WTC11 (cell line): ENCODE results near the gene ZNF496.

Source experiments
- ATF1 ChIP-seq: sonication (generic); formaldehyde crosslinking; IDR thresholded peaks from 2 replicates; pipeline ENCODE4 v1.8.1; 2023; ENCODE audit warnings: mild to moderate bottlenecking, moderate library complexity, missing genetic modification reagents
- ETV6 ChIP-seq: sonication (generic); formaldehyde crosslinking; IDR thresholded peaks from 2 replicates; pipeline ENCODE4 v1.8.1; 2022; ENCODE audit warnings: mild to moderate bottlenecking, missing genetic modification reagents
- IRF2 ChIP-seq: sonication (generic); formaldehyde crosslinking; IDR thresholded peaks from 2 replicates; pipeline ENCODE4 v1.8.0; 2022; ENCODE audit warnings: low read depth, missing genetic modification reagents, borderline replicate concordance
- NFYB ChIP-seq: sonication (generic); formaldehyde crosslinking; conservative IDR thresholded peaks from 2 replicates; pipeline ENCODE4 v1.8.0; 2022; ENCODE audit warnings: low read depth, missing genetic modification reagents
- SMAD3 ChIP-seq: sonication (generic); formaldehyde crosslinking; IDR thresholded peaks from 2 replicates; pipeline ENCODE4 v1.8.0; 2022; ENCODE audit warnings: missing genetic modification reagents, mild to moderate bottlenecking, borderline replicate concordance
- ZNF671 ChIP-seq: fragments of 250-450 bp; sonication (Bioruptor Pico); IDR thresholded peaks from 2 replicates; pipeline ENCODE4 v1.8.0; 2021; ENCODE audit warnings: mild to moderate bottlenecking
- TF ChIP-seq, protein P1 (sequence below): fragments of 200-600 bp; IDR thresholded peaks from 2 replicates; pipeline ENCODE4 v1.8.0; 2022; ENCODE audit warnings: antibody characterized with exemption
- TF ChIP-seq, protein P2 (sequence below): sonication (generic); formaldehyde crosslinking; IDR thresholded peaks from 2 replicates; pipeline ENCODE4 v1.8.0; 2022; ENCODE audit warnings: mild to moderate bottlenecking, missing genetic modification reagents
- TF ChIP-seq, protein P3 (sequence below): sonication (generic); formaldehyde crosslinking; IDR thresholded peaks from 2 replicates; pipeline ENCODE4 v1.8.0; 2022; ENCODE audit warnings: mild to moderate bottlenecking, missing genetic modification reagents
- TF ChIP-seq, protein P4 (sequence below): sonication (generic); formaldehyde crosslinking; IDR thresholded peaks from 2 replicates; pipeline ENCODE4 v1.8.0; 2023; ENCODE audit warnings: missing genetic modification reagents
- TF ChIP-seq, protein P5 (sequence below): fragments of 250-450 bp; sonication (Bioruptor Pico); IDR thresholded peaks from 2 replicates; pipeline ENCODE4 v2.1.2; 2022; ENCODE audit warnings: mild to moderate bottlenecking, moderate library complexity

DNA sequence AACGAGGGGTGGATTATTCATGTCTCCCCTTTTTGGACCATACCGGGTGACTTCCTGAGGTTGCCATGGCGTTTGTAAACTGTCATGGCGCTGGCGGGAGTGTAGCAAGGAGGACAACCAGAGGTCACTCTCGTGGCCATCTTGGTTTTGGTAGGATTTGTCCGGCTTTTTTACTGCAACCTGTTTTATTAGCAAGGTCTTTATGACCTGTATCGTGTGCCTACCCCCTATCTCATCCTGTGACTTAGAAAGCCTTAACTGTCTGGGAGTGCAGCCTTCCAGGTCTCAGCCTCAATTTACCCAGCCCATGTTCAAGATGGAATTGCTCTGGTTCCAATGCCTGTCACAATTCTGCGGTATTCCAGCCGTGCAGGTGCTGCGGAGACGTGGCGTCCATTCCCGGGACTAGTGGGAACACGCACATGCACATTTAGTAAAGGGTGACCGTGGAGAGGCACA, 40.2 kb upstream of the ZNF496 start:
- no peak for TF ChIP-seq IRF2 (CRISPR knock-in tag)
- TF ChIP-seq, protein P1, sequence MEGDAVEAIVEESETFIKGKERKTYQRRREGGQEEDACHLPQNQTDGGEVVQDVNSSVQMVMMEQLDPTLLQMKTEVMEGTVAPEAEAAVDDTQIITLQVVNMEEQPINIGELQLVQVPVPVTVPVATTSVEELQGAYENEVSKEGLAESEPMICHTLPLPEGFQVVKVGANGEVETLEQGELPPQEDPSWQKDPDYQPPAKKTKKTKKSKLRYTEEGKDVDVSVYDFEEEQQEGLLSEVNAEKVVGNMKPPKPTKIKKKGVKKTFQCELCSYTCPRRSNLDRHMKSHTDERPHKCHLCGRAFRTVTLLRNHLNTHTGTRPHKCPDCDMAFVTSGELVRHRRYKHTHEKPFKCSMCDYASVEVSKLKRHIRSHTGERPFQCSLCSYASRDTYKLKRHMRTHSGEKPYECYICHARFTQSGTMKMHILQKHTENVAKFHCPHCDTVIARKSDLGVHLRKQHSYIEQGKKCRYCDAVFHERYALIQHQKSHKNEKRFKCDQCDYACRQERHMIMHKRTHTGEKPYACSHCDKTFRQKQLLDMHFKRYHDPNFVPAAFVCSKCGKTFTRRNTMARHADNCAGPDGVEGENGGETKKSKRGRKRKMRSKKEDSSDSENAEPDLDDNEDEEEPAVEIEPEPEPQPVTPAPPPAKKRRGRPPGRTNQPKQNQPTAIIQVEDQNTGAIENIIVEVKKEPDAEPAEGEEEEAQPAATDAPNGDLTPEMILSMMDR, result no peak
- TF ChIP-seq, protein P2, sequence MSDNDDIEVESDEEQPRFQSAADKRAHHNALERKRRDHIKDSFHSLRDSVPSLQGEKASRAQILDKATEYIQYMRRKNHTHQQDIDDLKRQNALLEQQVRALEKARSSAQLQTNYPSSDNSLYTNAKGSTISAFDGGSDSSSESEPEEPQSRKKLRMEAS (CRISPR knock-in tag), result no peak
- no peak for TF ChIP-seq ETV6 (CRISPR knock-in tag)
- TF ChIP-seq, protein P3, sequence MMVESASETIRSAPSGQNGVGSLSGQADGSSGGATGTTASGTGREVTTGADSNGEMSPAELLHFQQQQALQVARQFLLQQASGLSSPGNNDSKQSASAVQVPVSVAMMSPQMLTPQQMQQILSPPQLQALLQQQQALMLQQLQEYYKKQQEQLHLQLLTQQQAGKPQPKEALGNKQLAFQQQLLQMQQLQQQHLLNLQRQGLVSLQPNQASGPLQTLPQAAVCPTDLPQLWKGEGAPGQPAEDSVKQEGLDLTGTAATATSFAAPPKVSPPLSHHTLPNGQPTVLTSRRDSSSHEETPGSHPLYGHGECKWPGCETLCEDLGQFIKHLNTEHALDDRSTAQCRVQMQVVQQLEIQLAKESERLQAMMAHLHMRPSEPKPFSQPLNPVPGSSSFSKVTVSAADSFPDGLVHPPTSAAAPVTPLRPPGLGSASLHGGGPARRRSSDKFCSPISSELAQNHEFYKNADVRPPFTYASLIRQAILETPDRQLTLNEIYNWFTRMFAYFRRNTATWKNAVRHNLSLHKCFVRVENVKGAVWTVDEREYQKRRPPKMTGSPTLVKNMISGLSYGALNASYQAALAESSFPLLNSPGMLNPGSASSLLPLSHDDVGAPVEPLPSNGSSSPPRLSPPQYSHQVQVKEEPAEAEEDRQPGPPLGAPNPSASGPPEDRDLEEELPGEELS (CRISPR knock-in tag), result no peak
- TF ChIP-seq ZNF671 (CRISPR knock-in tag), result no peak
- TF ChIP-seq NFYB, result no peak
- no peak for TF ChIP-seq ATF1 (CRISPR knock-in tag)
- TF ChIP-seq, protein P4, sequence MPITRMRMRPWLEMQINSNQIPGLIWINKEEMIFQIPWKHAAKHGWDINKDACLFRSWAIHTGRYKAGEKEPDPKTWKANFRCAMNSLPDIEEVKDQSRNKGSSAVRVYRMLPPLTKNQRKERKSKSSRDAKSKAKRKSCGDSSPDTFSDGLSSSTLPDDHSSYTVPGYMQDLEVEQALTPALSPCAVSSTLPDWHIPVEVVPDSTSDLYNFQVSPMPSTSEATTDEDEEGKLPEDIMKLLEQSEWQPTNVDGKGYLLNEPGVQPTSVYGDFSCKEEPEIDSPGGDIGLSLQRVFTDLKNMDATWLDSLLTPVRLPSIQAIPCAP (CRISPR knock-in tag), result no peak
- TF ChIP-seq SMAD3 (CRISPR knock-in tag), result no peak
- TF ChIP-seq, protein P5, sequence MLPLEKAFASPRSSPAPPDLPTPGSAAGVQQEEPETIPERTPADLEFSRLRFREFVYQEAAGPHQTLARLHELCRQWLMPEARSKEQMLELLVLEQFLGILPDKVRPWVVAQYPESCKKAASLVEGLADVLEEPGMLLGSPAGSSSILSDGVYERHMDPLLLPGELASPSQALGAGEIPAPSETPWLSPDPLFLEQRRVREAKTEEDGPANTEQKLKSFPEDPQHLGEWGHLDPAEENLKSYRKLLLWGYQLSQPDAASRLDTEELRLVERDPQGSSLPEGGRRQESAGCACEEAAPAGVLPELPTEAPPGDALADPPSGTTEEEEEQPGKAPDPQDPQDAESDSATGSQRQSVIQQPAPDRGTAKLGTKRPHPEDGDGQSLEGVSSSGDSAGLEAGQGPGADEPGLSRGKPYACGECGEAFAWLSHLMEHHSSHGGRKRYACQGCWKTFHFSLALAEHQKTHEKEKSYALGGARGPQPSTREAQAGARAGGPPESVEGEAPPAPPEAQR (CRISPR knock-in tag), result no peak
